Dendritic cell treated with granulocyte-macrophage colony-stimulating factor and Interleukin-4, amounts not matched to agents 40 ng/mL and 50 ng/mL, for 4 days (primary cell): ENCODE data around the gene IL11.

Experiments used
- H3K27ac Mint-ChIP-seq: one replicate; pipeline ENCODE4 v1.8.0; 2022; ENCODE audit warnings: mild to moderate bottlenecking, mixed read lengths
- H3K27me3 Mint-ChIP-seq: one replicate; pipeline ENCODE4 v1.8.0; 2022; ENCODE audit warnings: mild to moderate bottlenecking, mixed read lengths
- H3K36me3 Mint-ChIP-seq: one replicate; pipeline ENCODE4 v1.8.0; 2022; ENCODE audit warnings: low read depth, mixed read lengths
- H3K4me1 Mint-ChIP-seq: one replicate; pipeline ENCODE4 v1.8.0; 2022; ENCODE audit warnings: low read depth, mixed read lengths
- H3K4me3 Mint-ChIP-seq: one replicate; pipeline ENCODE4 v1.8.0; 2022; ENCODE audit warnings: mild to moderate bottlenecking, moderate library complexity, mixed read lengths
- H3K9me3 Mint-ChIP-seq: one replicate; pipeline ENCODE4 v1.8.0; 2022; ENCODE audit warnings: mixed read lengths
- intact Hi-C: fragments of 100-400 bp; cut with micrococcal nuclease; formaldehyde crosslinking; loops from one replicate; pipeline ENCODE4 v1.15.0; 2022

The IL11 gene

GRCh38 chr19:55354698-55355212 lies 15.5 kb downstream of the IL11 start, which contains the start of gene COX6B2:
Gene COX6B2, minus strand, starts transcription at chr19:55354719. Its CDS starts 198 bp downstream, at chr19:55354521.
- H3K9me3 Mint-ChIP-seq: no peaks in the 10 kb centered on the region
- no peaks in the 10 kb centered on the region for H3K36me3 Mint-ChIP-seq
- intact Hi-C loops: no loop called here
- H3K27ac Mint-ChIP-seq: no peak within 1 kb of the TSS
- peaks cover 70% of the 10 kb centered on the region for H3K27me3 Mint-ChIP-seq
- peak within 1 kb of the TSS; percentile 75 for H3K4me3 Mint-ChIP-seq
- H3K4me1 Mint-ChIP-seq: peaks cover 29% of the 10 kb centered on the region

- peaks cover 70% of the 10 kb centered on the region for H3K27me3 Mint-ChIP-seq
- H3K36me3 Mint-ChIP-seq: no peaks in the 10 kb centered on the region
- H3K9me3 Mint-ChIP-seq: no peaks in the 10 kb centered on the region
- H3K4me3 Mint-ChIP-seq: peak overlapping the region; percentile 75
- H3K27ac Mint-ChIP-seq: no peak overlapping the region
- intact Hi-C loops: no loop called here
- H3K4me1 Mint-ChIP-seq: peaks cover 29% of the 10 kb centered on the region
Measured at GRCh38 chr19:55353803-55354697, 16.2 kb downstream of the IL11 start.

- no peaks in the 10 kb centered on the region for H3K9me3 Mint-ChIP-seq
- peaks cover 64% of the 10 kb centered on the region for H3K27me3 Mint-ChIP-seq
- intact Hi-C loops: no loop called here
- H3K4me1 Mint-ChIP-seq: peaks cover 29% of the 10 kb centered on the region
- H3K27ac Mint-ChIP-seq: no peak overlapping the region
- H3K36me3 Mint-ChIP-seq: no peaks in the 10 kb centered on the region
- H3K4me3 Mint-ChIP-seq: peak overlapping the region; percentile 75
Measured at GRCh38 chr19:55353356-55353802, 16.9 kb downstream of the IL11 start.

- no peaks in the 10 kb centered on the region for H3K9me3 Mint-ChIP-seq
- H3K27me3 Mint-ChIP-seq: peaks cover 58% of the 10 kb centered on the region
Measured at GRCh38 chr19:55352549-55353145, 17.6 kb downstream of the IL11 start.

GRCh38 chr19:55352040-55352439 lies 18.2 kb downstream of the IL11 start:
- H3K36me3 Mint-ChIP-seq: peaks cover 11% of the 10 kb centered on the region
- H3K9me3 Mint-ChIP-seq: no peaks in the 10 kb centered on the region
- H3K4me3 Mint-ChIP-seq: no peak overlapping the region
- peaks cover 52% of the 10 kb centered on the region for H3K27me3 Mint-ChIP-seq
- H3K4me1 Mint-ChIP-seq: peaks cover 29% of the 10 kb centered on the region
- intact Hi-C loops: no loop called here
- no peak overlapping the region for H3K27ac Mint-ChIP-seq

More at GRCh38 chr19:55352549-55353145, 17.6 kb downstream of the IL11 start:
- peak overlapping the region; percentile 26 for H3K4me3 Mint-ChIP-seq
- H3K27ac Mint-ChIP-seq: no peak overlapping the region
- peaks cover 5% of the 10 kb centered on the region for H3K36me3 Mint-ChIP-seq
- peaks cover 29% of the 10 kb centered on the region for H3K4me1 Mint-ChIP-seq
- intact Hi-C loops: no loop called here

- Mint-ChIP-seq H3K4me3 (no peak overlapping the region), H3K36me3 (peaks cover 24% of the 10 kb centered on the region), H3K27me3 (peaks cover 40% of the 10 kb centered on the region), H3K27ac (no peak overlapping the region), H3K9me3 (no peaks in the 10 kb centered on the region), H3K4me1 (peaks cover 29% of the 10 kb centered on the region)
- intact Hi-C loops: no loop called here
Measured at GRCh38 chr19:55350620-55351315, 19.5 kb downstream of the IL11 start.

- Mint-ChIP-seq H3K9me3 (no peaks in the 10 kb centered on the region), H3K4me1 (peaks cover 31% of the 10 kb centered on the region), H3K27ac (no peak overlapping the region), H3K36me3 (peaks cover 47% of the 10 kb centered on the region), H3K4me3 (no peak overlapping the region), H3K27me3 (peaks cover 24% of the 10 kb centered on the region)
- intact Hi-C loops: no loop called here
Measured at GRCh38 chr19:55348317-55349034, 21.8 kb downstream of the IL11 start.

GRCh38 chr19:55347442-55348009 lies 22.7 kb downstream of the IL11 start:
- Mint-ChIP-seq H3K27me3 (peaks cover 15% of the 10 kb centered on the region), H3K27ac (no peak overlapping the region), H3K36me3 (peaks cover 56% of the 10 kb centered on the region), H3K4me1 (peaks cover 22% of the 10 kb centered on the region), H3K4me3 (no peak overlapping the region), H3K9me3 (no peaks in the 10 kb centered on the region)
- intact Hi-C loops: no loop called here

GRCh38 chr19:55346725-55347441 lies 23.4 kb downstream of the IL11 start:
- Mint-ChIP-seq H3K27ac (no peak overlapping the region), H3K9me3 (no peaks in the 10 kb centered on the region)
- intact Hi-C loops: no loop called here

GRCh38 chr19:55345818-55346724 lies 24.2 kb downstream of the IL11 start:
- Mint-ChIP-seq H3K36me3 (peaks cover 67% of the 10 kb centered on the region), H3K4me1 (peaks cover 15% of the 10 kb centered on the region), H3K27ac (peak overlapping the region; percentile 17), H3K27me3 (peaks cover under 1% of the 10 kb centered on the region), H3K9me3 (no peaks in the 10 kb centered on the region), H3K4me3 (no peak overlapping the region)
- intact Hi-C loops: no loop called here

More at GRCh38 chr19:55346725-55347441, 23.4 kb downstream of the IL11 start:
- peaks cover 15% of the 10 kb centered on the region for H3K4me1 Mint-ChIP-seq
- H3K36me3 Mint-ChIP-seq: peaks cover 63% of the 10 kb centered on the region
- peaks cover 8% of the 10 kb centered on the region for H3K27me3 Mint-ChIP-seq
- no peak overlapping the region for H3K4me3 Mint-ChIP-seq

GRCh38 chr19:55345101-55345817 lies 25.0 kb downstream of the IL11 start:
- Mint-ChIP-seq H3K4me1 (peaks cover 23% of the 10 kb centered on the region), H3K27me3 (no peaks in the 10 kb centered on the region), H3K4me3 (no peak overlapping the region), H3K27ac (peak overlapping the region; percentile 17), H3K9me3 (no peaks in the 10 kb centered on the region), H3K36me3 (peaks cover 73% of the 10 kb centered on the region)
- intact Hi-C loops: no loop called here
